ENCODE results near the gene JAM2.

The JAM2 gene

DNA sequence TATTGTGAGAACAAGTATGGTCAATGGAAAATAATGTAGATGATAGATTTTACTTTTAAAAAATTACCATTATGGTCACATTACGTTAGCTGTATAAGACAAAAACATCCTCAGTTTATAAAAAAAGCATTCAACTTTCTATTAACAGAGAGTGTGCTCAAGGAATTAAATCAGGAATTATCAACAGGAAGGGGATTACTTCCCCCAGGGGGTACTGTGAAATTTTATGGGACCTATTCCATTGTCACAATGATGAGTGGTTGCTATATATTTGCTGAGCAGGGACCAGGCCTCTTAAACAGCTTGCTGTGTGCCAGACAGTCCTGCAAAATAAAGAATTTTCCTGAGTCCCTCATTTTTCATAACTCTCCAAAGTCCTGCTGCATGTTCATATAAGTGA lies 21.2 kb downstream of the JAM2 start:
- TF ChIP-seq, protein P1, sequence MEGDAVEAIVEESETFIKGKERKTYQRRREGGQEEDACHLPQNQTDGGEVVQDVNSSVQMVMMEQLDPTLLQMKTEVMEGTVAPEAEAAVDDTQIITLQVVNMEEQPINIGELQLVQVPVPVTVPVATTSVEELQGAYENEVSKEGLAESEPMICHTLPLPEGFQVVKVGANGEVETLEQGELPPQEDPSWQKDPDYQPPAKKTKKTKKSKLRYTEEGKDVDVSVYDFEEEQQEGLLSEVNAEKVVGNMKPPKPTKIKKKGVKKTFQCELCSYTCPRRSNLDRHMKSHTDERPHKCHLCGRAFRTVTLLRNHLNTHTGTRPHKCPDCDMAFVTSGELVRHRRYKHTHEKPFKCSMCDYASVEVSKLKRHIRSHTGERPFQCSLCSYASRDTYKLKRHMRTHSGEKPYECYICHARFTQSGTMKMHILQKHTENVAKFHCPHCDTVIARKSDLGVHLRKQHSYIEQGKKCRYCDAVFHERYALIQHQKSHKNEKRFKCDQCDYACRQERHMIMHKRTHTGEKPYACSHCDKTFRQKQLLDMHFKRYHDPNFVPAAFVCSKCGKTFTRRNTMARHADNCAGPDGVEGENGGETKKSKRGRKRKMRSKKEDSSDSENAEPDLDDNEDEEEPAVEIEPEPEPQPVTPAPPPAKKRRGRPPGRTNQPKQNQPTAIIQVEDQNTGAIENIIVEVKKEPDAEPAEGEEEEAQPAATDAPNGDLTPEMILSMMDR (IDR thresholded peaks at IDR 0.05), result no peak
- no peaks in the 10 kb centered on the region for H3K36me3 ChIP-seq (ENCODE audit: control insufficient read depth, insufficient read depth, low read length)
- H3K9ac ChIP-seq, result no peak overlapping the region
- H3K4me3 ChIP-seq (ENCODE audit: low read depth, low read length), result no peak overlapping the region
- no peaks in the 10 kb centered on the region for H3K79me2 ChIP-seq
- H2AFZ ChIP-seq, result no peak overlapping the region
- no peaks in the 10 kb centered on the region for H3K27me3 ChIP-seq (ENCODE audit: control insufficient read depth, insufficient read depth, low read length)
- H3K27ac ChIP-seq, result no peak overlapping the region
- H3K4me1 ChIP-seq, result no peaks in the 10 kb centered on the region
- no peaks in the 10 kb centered on the region for H3K9me3 ChIP-seq (ENCODE audit: control insufficient read depth, low read length)
- no peak overlapping the region for H3K4me2 ChIP-seq (ENCODE audit: low read length)

DNA sequence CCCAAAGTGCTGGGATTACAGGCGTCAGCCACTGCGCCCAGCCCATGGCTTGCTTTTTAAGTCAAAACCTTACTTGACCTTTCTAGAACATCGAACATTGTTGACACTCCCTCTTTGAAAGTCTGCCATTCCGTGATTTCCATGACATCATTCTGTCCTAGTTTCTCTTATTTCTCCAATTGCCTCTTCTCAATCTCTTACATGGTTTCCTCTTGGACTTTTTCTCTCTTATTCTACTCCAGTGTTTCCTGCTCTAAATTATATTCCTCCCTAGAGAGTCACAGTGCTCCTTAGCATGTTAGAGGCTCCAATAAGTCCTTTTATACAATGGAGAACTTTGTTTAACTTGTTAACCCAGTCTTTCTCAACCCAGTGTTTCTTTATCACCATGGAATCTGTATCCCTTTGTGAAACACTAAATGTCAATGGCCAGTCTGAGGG lies 25.5 kb downstream of the JAM2 start:
- Histone ChIP-seq H3K27ac (no peak overlapping the region), H3K9me3 (ENCODE audit: control insufficient read depth, low read length) (no peaks in the 10 kb centered on the region), H3K79me2 (no peaks in the 10 kb centered on the region), H3K4me1 (no peaks in the 10 kb centered on the region), H3K4me3 (ENCODE audit: low read depth, low read length) (no peak overlapping the region), H3K27me3 (ENCODE audit: control insufficient read depth, insufficient read depth, low read length) (no peaks in the 10 kb centered on the region), H3K4me2 (ENCODE audit: low read length) (no peak overlapping the region), H3K36me3 (ENCODE audit: control insufficient read depth, insufficient read depth, low read length) (no peaks in the 10 kb centered on the region), H2AFZ (no peak overlapping the region), H3K9ac (no peak overlapping the region)
- TF ChIP-seq, protein P1 (IDR thresholded peaks at IDR 0.05), result no peak

DNA sequence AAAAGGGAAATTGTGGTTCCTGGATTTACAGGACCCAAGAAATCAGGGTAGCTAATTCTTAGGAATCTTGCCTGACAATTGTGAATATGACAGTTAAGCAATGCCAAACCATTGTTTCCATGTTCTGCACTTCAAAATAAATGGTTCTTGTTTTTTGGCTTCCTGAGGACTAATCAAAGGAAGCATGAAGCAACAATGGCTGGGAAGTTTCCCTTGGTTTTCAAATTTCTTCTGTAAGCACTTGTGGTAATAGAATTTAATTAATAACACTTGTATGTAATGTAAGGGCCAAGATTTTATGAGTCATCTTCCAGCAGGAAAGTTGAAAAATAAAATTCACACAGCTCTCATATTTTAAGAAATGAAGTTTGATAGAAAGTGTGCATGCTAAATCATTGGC lies 31.7 kb downstream of the JAM2 start:
- Histone ChIP-seq H3K27me3 (ENCODE audit: control insufficient read depth, insufficient read depth, low read length) (no peaks in the 10 kb centered on the region), H3K4me1 (no peaks in the 10 kb centered on the region), H3K36me3 (ENCODE audit: control insufficient read depth, insufficient read depth, low read length) (no peaks in the 10 kb centered on the region), H3K4me2 (ENCODE audit: low read length) (no peak overlapping the region), H3K79me2 (no peaks in the 10 kb centered on the region), H3K9ac (no peak overlapping the region), H3K9me3 (ENCODE audit: control insufficient read depth, low read length) (no peaks in the 10 kb centered on the region), H3K4me3 (ENCODE audit: low read depth, low read length) (no peak overlapping the region), H3K27ac (no peak overlapping the region), H2AFZ (no peak overlapping the region)
- TF ChIP-seq, protein P1 (IDR thresholded peaks at IDR 0.05), result no peak

DNA sequence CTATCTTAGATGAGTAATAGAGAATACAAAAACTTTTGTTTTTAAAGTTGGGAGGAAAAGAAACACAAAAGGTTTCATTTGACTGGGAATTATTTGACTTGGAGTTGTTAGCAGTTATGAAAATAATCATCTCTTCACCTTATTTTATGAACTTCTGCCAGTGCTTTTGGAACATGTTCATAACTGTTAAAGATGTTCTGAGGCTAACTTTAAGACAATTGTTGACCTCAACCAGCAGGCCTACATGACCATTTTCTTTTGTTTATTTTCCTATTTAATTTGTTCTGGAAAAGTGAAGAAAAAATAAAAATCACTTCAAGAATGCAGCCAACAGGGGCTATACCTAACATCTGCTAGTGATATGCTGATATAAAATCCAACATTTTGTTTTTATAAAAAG lies 37.4 kb downstream of the JAM2 start:
- TF ChIP-seq, protein P1 (IDR thresholded peaks at IDR 0.05), result no peak
- H2AFZ ChIP-seq, result no peak overlapping the region
- H3K4me2 ChIP-seq (ENCODE audit: low read length), result no peak overlapping the region
- H3K4me3 ChIP-seq (ENCODE audit: low read depth, low read length), result no peak overlapping the region
- no peaks in the 10 kb centered on the region for H3K36me3 ChIP-seq (ENCODE audit: control insufficient read depth, insufficient read depth, low read length)
- no peaks in the 10 kb centered on the region for H3K27me3 ChIP-seq (ENCODE audit: control insufficient read depth, insufficient read depth, low read length)
- H3K9ac ChIP-seq, result no peak overlapping the region
- H3K79me2 ChIP-seq, result no peaks in the 10 kb centered on the region
- no peaks in the 10 kb centered on the region for H3K4me1 ChIP-seq
- H3K9me3 ChIP-seq (ENCODE audit: control insufficient read depth, low read length), result no peaks in the 10 kb centered on the region
- no peak overlapping the region for H3K27ac ChIP-seq

DNA sequence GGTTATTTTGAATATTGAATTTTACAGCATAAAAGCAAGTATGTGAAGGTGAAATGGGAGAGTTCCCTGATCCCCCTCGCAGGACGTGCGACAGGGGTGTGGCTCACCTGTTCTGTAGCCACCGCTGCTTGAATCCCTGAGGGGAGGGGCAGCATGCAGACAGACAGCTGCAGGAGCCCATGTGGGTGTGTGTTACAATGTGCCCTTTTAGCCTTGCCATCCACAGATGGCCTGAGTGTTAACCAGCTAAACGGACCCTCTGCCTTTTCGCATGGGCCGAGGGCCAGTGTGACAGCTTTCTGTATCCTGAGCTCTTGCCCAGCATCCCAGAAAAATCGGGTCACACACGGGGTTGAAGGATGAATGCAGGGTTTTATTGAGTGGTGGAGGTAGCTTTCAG lies 43.3 kb downstream of the JAM2 start:
- H3K4me1 ChIP-seq, result no peaks in the 10 kb centered on the region
- H3K27ac ChIP-seq, result no peak overlapping the region

More for the DNA sequence above, 43.3 kb downstream of the JAM2 start:
- Histone ChIP-seq H3K4me2 (ENCODE audit: low read length) (no peak overlapping the region), H3K36me3 (ENCODE audit: control insufficient read depth, insufficient read depth, low read length) (no peaks in the 10 kb centered on the region), H3K9me3 (ENCODE audit: control insufficient read depth, low read length) (no peaks in the 10 kb centered on the region), H3K4me3 (ENCODE audit: low read depth, low read length) (no peak overlapping the region), H3K9ac (no peak overlapping the region), H2AFZ (no peak overlapping the region), H3K79me2 (no peaks in the 10 kb centered on the region), H3K27me3 (ENCODE audit: control insufficient read depth, insufficient read depth, low read length) (no peaks in the 10 kb centered on the region)
- TF ChIP-seq, protein P1 (IDR thresholded peaks at IDR 0.05), result no peak

All from parathyroid adenoma (tissue), 2 donors.